Endothelial cell of umbilical vein (primary cell): ENCODE data around the gene CYB561A3. TPM values are rescaled to one million over a fixed set of nuclear protein-coding genes. Genes with fewer than 3 reads are reported as not detected.

Source experiments
- BruUV-seq: library from RNA; stranded (reverse); fragments of 400-500 nt; replicated peaks from 2 replicates; lab custom pipeline; 2021; lab: Mats Ljungman, UMichigan
- CTCF ChIA-PET: fragments of 300-600, 350-600 bp; sonication (Branson Sonifier 250); formaldehyde crosslinking; loops from one replicate; lab custom pipeline; 2021; ENCODE audit warnings: antibody characterized with exemption, inconsistent platforms; lab: Charles Lee
- POLR2A ChIA-PET: fragments of 300-600, 350-600 bp; sonication (Branson Sonifier 250); formaldehyde crosslinking; loops from one replicate; lab custom pipeline; 2021; ENCODE audit warnings: antibody characterized with exemption, inconsistent platforms; lab: Charles Lee
- DNase-seq: peaks from one replicate; pipeline ENCODE4 v3.0.0-alpha.2; 2011; ENCODE audit warnings: low read depth, low spot score
- FAIRE-seq: peaks from 2 replicates; lab custom pipeline; 2011; peaks lifted over from hg19 to GRCh38; lab: Jason Lieb, UNC
- H2AFZ ChIP-seq: 2 replicates; pipeline ENCODE4 v1.6.0; 2012; ENCODE audit warnings: low read depth, low read length, control low read depth, inconsistent platforms
- H3K27ac ChIP-seq: 2 replicates; pipeline ENCODE4 v1.5.1; 2011; ENCODE audit warnings: low read depth, mild to moderate bottlenecking, control low read depth, low read length, moderate library complexity; ENCODE audit not compliant: insufficient read depth
- H3K27me3 ChIP-seq, 2 experiments: 2 replicates each; pipeline versions ENCODE4 v1.6.0 to v1.6.1; 2011; ENCODE audit warnings: low read length in 2 of 2, mixed read lengths in 1 of 2; ENCODE audit not compliant: control insufficient read depth in 2 of 2, insufficient read depth in 2 of 2
- H3K36me3 ChIP-seq, 2 experiments: 2 replicates in 1 of 2; 3 replicates in 1 of 2; pipeline ENCODE4 v1.5.1; 2011; ENCODE audit warnings: low read length in 2 of 2, mild to moderate bottlenecking in 1 of 2, moderate library complexity in 1 of 2; ENCODE audit not compliant: control insufficient read depth in 2 of 2, insufficient read depth in 2 of 2; ENCODE audit errors: extremely low read depth in 1 of 2
- H3K4me1 ChIP-seq: 3 replicates; pipeline ENCODE4 v1.5.1; 2011; ENCODE audit warnings: mild to moderate bottlenecking, low read length; ENCODE audit not compliant: control insufficient read depth, insufficient read depth; ENCODE audit errors: extremely low read depth
- H3K4me2 ChIP-seq: 2 replicates; pipeline ENCODE4 v1.6.1; 2011; ENCODE audit warnings: low read length, control low read depth, mixed read lengths; ENCODE audit not compliant: insufficient read depth
- H3K4me3 ChIP-seq, 3 experiments: fragments of 200-600 bp in 1 of 3; sonication (generic), shearing (Covaris generic) in 1 of 3; replicated peaks in 1 of 3; 2 replicates each; pipeline ENCODE4 v1.5.1; 2011 to 2016; ENCODE audit warnings: control low read depth in 3 of 3, low read length in 3 of 3, mild to moderate bottlenecking in 2 of 3, inconsistent platforms in 1 of 3, low read depth in 1 of 3, moderate library complexity in 1 of 3; ENCODE audit not compliant: insufficient read depth in 1 of 3
- H3K79me2 ChIP-seq: 2 replicates; pipeline ENCODE4 v1.6.0; 2012; ENCODE audit warnings: low read length, inconsistent platforms; ENCODE audit not compliant: control insufficient read depth, insufficient read depth
- H3K9ac ChIP-seq: replicated peaks from 2 replicates; pipeline ENCODE3; 2011; ENCODE audit warnings: low read length, control low read depth; ENCODE audit not compliant: insufficient read depth; ENCODE audit errors: extremely low read depth
- H3K9me1 ChIP-seq: replicated peaks from 3 replicates; pipeline ENCODE4 v1.6.0; 2011; ENCODE audit warnings: mild to moderate bottlenecking, low read length; ENCODE audit not compliant: control insufficient read depth, insufficient read depth; ENCODE audit errors: extremely low read depth
- H3K9me3 ChIP-seq: replicated peaks from 2 replicates; pipeline ENCODE4 v1.5.1; 2012; ENCODE audit warnings: low read length, inconsistent platforms; ENCODE audit not compliant: control insufficient read depth, insufficient read depth
- H4K20me1 ChIP-seq: replicated peaks from 2 replicates; pipeline ENCODE3; 2011; ENCODE audit warnings: mild to moderate bottlenecking, low read length; ENCODE audit not compliant: control insufficient read depth, insufficient read depth; ENCODE audit errors: extremely low read depth
- EZH2 ChIP-seq: IDR thresholded peaks from 2 replicates; pipeline ENCODE4 v1.6.1; 2012; ENCODE audit warnings: borderline replicate concordance, low read depth, mild to moderate bottlenecking, moderate library complexity, low read length, inconsistent platforms; ENCODE audit not compliant: severe bottlenecking
- FOS ChIP-seq: IDR thresholded peaks from 2 replicates; pipeline ENCODE4 v1.6.1; 2011; ENCODE audit warnings: mild to moderate bottlenecking, low read length, moderate library complexity, borderline replicate concordance; ENCODE audit not compliant: insufficient read depth
- GATA2 ChIP-seq: IDR thresholded peaks from 2 replicates; pipeline ENCODE4 v1.7.0; 2011; ENCODE audit warnings: low read depth, mild to moderate bottlenecking, moderate library complexity, mixed read lengths, low read length; ENCODE audit not compliant: insufficient read length, insufficient read depth
- JUN ChIP-seq: IDR thresholded peaks from 2 replicates; pipeline ENCODE4 v1.6.1; 2011; ENCODE audit warnings: borderline replicate concordance, low read depth; ENCODE audit not compliant: insufficient read length, insufficient read depth
- MYC ChIP-seq: IDR thresholded peaks from one replicate; pipeline ENCODE4 v1.6.1; 2011; ENCODE audit warnings: mild to moderate bottlenecking, low read depth, low read length
- POLR2A ChIP-seq: IDR thresholded peaks from 2 replicates; pipeline ENCODE4 v1.6.1; 2012; ENCODE audit warnings: low read depth, mild to moderate bottlenecking, control low read depth, low read length
- POLR2AphosphoS5 ChIP-seq: IDR thresholded peaks from 2 replicates; pipeline ENCODE4 v1.6.1; 2012; ENCODE audit warnings: low read depth, mild to moderate bottlenecking, control low read depth, low read length, moderate library complexity; ENCODE audit not compliant: insufficient read depth
- dilution Hi-C: fragments of 300-500 bp; cut with MboI; formaldehyde crosslinking; loops from one replicate; pipeline ENCODE4 v1.15.0; 2019; ENCODE audit warnings: low sequenced_read_pairs; ENCODE audit not compliant: extremely low pct_ligation_motif_present
- intact Hi-C: fragments of 100-400 bp; cut with micrococcal nuclease; formaldehyde crosslinking; loops from one replicate; pipeline ENCODE4 v1.10.0; 2022
- polyA plus RNA-seq, 4 experiments: library from polyadenylated mRNA; depleted of rRNA in 3 of 4; stranded (reverse) in 3 of 4; unstranded in 1 of 4; fragments of >200 nt; gene quantifications; 2 replicates each; pipeline versions ENCODE4 v1.2.1 to v1.2.3, GENCODE V29; 2011 to 2012; ENCODE audit warnings: missing spikeins in 1 of 4
- total RNA-seq: library from RNA; stranded (reverse); gene quantifications from 2 replicates; pipeline ENCODE4 v1.2.3, GENCODE V29; 2021
- TF ChIP-seq, protein P1 (sequence below), 2 donors: IDR thresholded peaks; 1 replicate in 1 of 2; 2 replicates in 1 of 2; pipeline ENCODE4 v1.5.1; 2011; ENCODE audit warnings: low read length in 2 of 2, mild to moderate bottlenecking in 2 of 2, moderate library complexity in 2 of 2, control low read depth in 1 of 2, inconsistent platforms in 1 of 2, low read depth in 1 of 2; ENCODE audit not compliant: insufficient read depth in 1 of 2; ENCODE audit errors: extremely low read depth in 1 of 2
- TF ChIP-seq, protein P2 (sequence below): IDR thresholded peaks from 2 replicates; pipeline ENCODE4 v1.6.1; 2011; ENCODE audit not compliant: insufficient read depth, insufficient read length

CYB561A3 gene
- total and polyA plus RNA-seq, 2 donors (not counting 3 experiments of a cell fraction or from before 2014, with no cell fraction given): 41.6 to 103 TPM

GRCh38 chr11:61406067-61406466, 44.4 kb upstream of the CYB561A3 start:
- ChIA-PET CTCF (no interaction called here), POLR2A (no interaction called here)
- Histone ChIP-seq H4K20me1 (no peaks in the 10 kb centered on the region), H3K9ac (no peak overlapping the region), H3K27me3 (no peaks in the 10 kb centered on the region), H3K4me3 (no peak overlapping the region), H3K9me3 (no peaks in the 10 kb centered on the region), H3K27ac (no peak overlapping the region), H2AFZ (no peak overlapping the region), H3K4me1 (no peaks in the 10 kb centered on the region), H3K79me2 (no peaks in the 10 kb centered on the region), H3K4me2 (no peak overlapping the region), H3K36me3 (peaks cover 30 to 39% of the 10 kb centered on the region in 2 experiments), H3K9me1 (no peaks in the 10 kb centered on the region)
- TF ChIP-seq EZH2 (no peak), GATA2 (no peak), POLR2AphosphoS5 (no peak), JUN (no peak)
- BruUV-seq: no TSS peak
- DNase-seq (no peak), FAIRE-seq (no peak)
- dilution Hi-C loops (no loop called here), intact Hi-C loops (no loop called here)

- CTCF ChIA-PET: no interaction called here
- H3K4me2 ChIP-seq: no peak overlapping the region
- intact Hi-C loops: no loop called here
- no peak overlapping the region for H3K9ac ChIP-seq
- no peak overlapping the region for H3K4me3 ChIP-seq
- no TSS peak for BruUV-seq
- POLR2A ChIA-PET: no interaction called here
- no peaks in the 10 kb centered on the region for H3K27me3 ChIP-seq
- H2AFZ ChIP-seq: no peak overlapping the region
- dilution Hi-C loops: no loop called here
- no peak overlapping the region for H3K27ac ChIP-seq
- TF ChIP-seq JUN: no peak
- TF ChIP-seq MYC: no peak
- TF ChIP-seq GATA2: no peak
- no peak for TF ChIP-seq POLR2A
- TF ChIP-seq, protein P1, sequence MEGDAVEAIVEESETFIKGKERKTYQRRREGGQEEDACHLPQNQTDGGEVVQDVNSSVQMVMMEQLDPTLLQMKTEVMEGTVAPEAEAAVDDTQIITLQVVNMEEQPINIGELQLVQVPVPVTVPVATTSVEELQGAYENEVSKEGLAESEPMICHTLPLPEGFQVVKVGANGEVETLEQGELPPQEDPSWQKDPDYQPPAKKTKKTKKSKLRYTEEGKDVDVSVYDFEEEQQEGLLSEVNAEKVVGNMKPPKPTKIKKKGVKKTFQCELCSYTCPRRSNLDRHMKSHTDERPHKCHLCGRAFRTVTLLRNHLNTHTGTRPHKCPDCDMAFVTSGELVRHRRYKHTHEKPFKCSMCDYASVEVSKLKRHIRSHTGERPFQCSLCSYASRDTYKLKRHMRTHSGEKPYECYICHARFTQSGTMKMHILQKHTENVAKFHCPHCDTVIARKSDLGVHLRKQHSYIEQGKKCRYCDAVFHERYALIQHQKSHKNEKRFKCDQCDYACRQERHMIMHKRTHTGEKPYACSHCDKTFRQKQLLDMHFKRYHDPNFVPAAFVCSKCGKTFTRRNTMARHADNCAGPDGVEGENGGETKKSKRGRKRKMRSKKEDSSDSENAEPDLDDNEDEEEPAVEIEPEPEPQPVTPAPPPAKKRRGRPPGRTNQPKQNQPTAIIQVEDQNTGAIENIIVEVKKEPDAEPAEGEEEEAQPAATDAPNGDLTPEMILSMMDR (IDR thresholded peaks at IDR 0.05; ENCODE audit: extremely low read depth in 1 of 2, insufficient read depth in 1 of 2, low read depth in 1 of 2, low read length in 2 of 2): no peak
- no peak for TF ChIP-seq FOS
- TF ChIP-seq POLR2AphosphoS5: no peak
- TF ChIP-seq EZH2: no peak
- TF ChIP-seq, protein P2, sequence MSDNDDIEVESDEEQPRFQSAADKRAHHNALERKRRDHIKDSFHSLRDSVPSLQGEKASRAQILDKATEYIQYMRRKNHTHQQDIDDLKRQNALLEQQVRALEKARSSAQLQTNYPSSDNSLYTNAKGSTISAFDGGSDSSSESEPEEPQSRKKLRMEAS: no peak
- H3K79me2 ChIP-seq: no peaks in the 10 kb centered on the region
- FAIRE-seq (no peak), DNase-seq (no peak)
- H4K20me1 ChIP-seq: no peaks in the 10 kb centered on the region
- no peaks in the 10 kb centered on the region for H3K9me3 ChIP-seq
- H3K4me1 ChIP-seq: no peaks in the 10 kb centered on the region
- H3K9me1 ChIP-seq: no peaks in the 10 kb centered on the region
- H3K36me3 ChIP-seq: peaks cover 26 to 34% of the 10 kb centered on the region in 2 experiments
These were observed 43.0 kb upstream of the CYB561A3 start for GRCh38 chr11:61404641-61405040.
